ENCODE results near the gene DCUN1D2.
"Not testable (repeated sequence)": the region's sequence is repeated elsewhere in the genome, so short reads cannot be mapped to it uniquely, and the experiment has no call there.

DCUN1D2 gene

DNA sequence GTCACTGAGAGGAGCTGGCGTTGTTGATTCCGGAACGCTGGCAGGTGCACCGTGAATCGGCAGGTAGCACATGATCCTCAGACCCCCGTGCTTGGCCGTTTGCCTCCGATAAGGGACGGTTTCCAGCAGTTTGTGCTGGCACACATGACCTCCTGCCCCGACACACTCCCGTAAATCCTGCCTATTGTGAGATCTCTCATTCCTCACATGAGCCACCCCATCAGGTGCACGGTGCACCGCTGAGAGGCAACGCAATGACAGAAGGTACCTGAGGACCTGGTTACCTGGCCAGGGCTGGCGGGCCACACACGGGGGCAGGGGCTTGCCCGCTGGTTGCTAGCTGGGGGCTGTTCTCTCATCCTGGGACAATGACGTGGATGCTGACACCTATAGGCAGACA, 35.1 kb downstream of the DCUN1D2 start:
- H3K4me1 ChIP-seq (ENCODE audit: control insufficient read depth in 1 of 2, insufficient read depth in 1 of 2, low read depth in 1 of 2, low read length in 1 of 2): no peaks in the 10 kb centered on the region
- no peaks in the 10 kb centered on the region for H3K9me3 ChIP-seq
- H3K27me3 ChIP-seq: no peaks in the 10 kb centered on the region
- peaks cover 85% of the 10 kb centered on the region for H3K36me3 ChIP-seq
- TF ChIP-seq, protein P1, sequence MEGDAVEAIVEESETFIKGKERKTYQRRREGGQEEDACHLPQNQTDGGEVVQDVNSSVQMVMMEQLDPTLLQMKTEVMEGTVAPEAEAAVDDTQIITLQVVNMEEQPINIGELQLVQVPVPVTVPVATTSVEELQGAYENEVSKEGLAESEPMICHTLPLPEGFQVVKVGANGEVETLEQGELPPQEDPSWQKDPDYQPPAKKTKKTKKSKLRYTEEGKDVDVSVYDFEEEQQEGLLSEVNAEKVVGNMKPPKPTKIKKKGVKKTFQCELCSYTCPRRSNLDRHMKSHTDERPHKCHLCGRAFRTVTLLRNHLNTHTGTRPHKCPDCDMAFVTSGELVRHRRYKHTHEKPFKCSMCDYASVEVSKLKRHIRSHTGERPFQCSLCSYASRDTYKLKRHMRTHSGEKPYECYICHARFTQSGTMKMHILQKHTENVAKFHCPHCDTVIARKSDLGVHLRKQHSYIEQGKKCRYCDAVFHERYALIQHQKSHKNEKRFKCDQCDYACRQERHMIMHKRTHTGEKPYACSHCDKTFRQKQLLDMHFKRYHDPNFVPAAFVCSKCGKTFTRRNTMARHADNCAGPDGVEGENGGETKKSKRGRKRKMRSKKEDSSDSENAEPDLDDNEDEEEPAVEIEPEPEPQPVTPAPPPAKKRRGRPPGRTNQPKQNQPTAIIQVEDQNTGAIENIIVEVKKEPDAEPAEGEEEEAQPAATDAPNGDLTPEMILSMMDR (IDR thresholded peaks at IDR 0.05): no peak
- no peak overlapping the region for H3K27ac ChIP-seq
- H3K4me3 ChIP-seq (ENCODE audit: low read depth in 1 of 2, low read length in 1 of 2): no peak overlapping the region

DNA sequence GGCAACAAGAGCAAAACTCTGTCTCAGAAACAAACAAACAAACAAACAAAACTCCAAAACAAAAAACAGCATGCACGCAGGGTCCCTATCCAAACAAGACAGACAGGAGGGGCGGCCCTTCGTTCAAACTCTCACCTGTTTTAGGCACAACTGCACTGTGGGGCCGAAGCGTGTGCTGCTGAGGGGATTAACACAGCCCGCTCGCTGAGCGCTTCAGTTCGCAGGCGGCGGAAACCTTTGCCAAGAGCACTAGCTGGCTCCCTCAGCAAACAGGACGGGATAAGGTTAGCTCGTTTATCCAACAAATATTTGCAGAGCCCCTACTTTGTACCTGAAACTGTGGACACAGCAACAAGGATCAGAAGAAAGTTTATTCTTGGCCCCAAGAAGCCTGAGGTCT, 35.6 kb downstream of the DCUN1D2 start:
- TF ChIP-seq, protein P1 (IDR thresholded peaks at IDR 0.05): no peak
- no peak overlapping the region for H3K27ac ChIP-seq
- peaks cover 80% of the 10 kb centered on the region for H3K36me3 ChIP-seq
- H3K27me3 ChIP-seq: no peaks in the 10 kb centered on the region
- no peaks in the 10 kb centered on the region for H3K4me1 ChIP-seq (ENCODE audit: control insufficient read depth in 1 of 2, insufficient read depth in 1 of 2, low read depth in 1 of 2, low read length in 1 of 2)
- H3K4me3 ChIP-seq (ENCODE audit: low read depth in 1 of 2, low read length in 1 of 2): no peak overlapping the region
- H3K9me3 ChIP-seq: no peaks in the 10 kb centered on the region

DNA sequence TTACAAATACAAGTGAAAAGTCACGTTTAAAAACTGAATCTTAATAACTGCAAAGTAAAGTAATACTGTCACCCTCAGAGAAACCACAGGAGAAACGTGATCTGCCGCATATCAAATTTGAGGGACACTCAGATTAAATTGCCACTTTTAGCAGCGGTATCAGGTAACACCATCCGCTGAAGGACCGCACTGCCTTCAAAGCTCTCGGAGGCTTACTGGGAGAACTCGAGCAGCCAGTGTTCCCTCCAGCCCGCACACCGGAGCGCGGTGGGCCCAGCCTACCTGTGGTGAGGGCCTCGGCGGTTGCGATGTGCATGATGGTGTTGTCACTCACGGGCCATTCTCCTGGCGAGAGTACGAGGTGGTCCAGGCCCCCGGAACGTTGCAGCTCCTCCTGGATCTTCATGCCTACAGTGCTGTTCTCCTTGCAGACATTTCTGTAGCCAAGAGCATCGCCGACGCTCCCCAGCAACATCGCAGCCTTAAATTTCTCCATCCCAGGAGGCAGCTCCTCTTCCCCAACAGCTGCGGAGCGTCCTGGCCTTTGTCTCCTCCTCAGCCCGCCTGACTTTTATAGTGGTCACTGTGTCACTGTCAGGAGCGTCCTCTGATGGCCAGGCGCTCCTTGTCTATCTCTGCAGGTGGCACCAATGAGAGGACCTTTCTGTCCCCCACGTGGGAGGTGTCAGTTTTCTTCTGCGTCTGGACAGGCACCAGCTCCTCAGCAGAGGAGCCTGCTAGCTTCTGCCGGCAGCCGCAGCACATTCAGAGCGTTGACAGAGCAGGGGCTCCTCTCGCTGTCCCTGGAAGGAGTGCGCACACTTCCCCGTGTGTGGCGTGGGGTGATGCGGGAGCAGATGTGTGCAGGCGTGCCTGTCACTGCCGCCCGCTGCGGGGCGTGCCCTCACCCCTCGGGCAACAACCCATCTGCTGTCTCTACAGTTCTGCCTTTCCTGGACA, 37.3 kb downstream of the DCUN1D2 start, which contains the start of gene ADPRHL1:
Gene ADPRHL1 (minus strand): TSS at position 547 of the 960 bp plus-strand sequence. CDS start 51 bp downstream, at position 496.
- Histone ChIP-seq H3K36me3 (peaks cover 63% of the 10 kb centered on the region), H3K9me3 (no peaks in the 10 kb centered on the region), H3K27me3 (no peaks in the 10 kb centered on the region), H3K4me3 (ENCODE audit: low read depth in 1 of 2, low read length in 1 of 2) (no peak within 1 kb of the TSS), H3K4me1 (ENCODE audit: control insufficient read depth in 1 of 2, insufficient read depth in 1 of 2, low read depth in 1 of 2, low read length in 1 of 2) (no peaks in the 10 kb centered on the region), H3K27ac (no peak within 1 kb of the TSS)
- TF ChIP-seq, protein P1 (IDR thresholded peaks at IDR 0.05): no peak

DNA sequence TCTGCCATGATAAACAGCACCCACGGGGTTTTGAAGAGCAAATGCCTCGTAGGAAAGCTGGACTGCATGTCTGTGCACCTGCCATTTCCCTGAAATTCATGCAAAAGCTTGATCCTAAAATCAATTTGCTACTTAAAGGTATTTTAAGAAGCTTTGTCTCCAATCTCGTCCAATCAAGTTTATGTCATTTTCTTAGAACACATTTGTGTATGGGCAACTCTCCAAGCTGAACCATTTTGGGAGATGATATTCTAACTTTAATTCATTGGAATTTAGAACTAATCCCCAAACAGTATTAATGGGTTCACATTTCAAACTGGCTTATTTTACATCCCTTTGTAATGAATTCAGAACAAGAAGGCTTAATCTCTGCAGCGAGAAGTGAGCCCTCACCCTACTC, 38.0 kb downstream of the DCUN1D2 start:
- TF ChIP-seq, protein P1 (IDR thresholded peaks at IDR 0.05): no peak
- no peak overlapping the region for H3K4me3 ChIP-seq (ENCODE audit: low read depth in 1 of 2, low read length in 1 of 2)
- H3K27ac ChIP-seq: no peak overlapping the region
- no peaks in the 10 kb centered on the region for H3K9me3 ChIP-seq
- no peaks in the 10 kb centered on the region for H3K27me3 ChIP-seq
- H3K4me1 ChIP-seq (ENCODE audit: control insufficient read depth in 1 of 2, insufficient read depth in 1 of 2, low read depth in 1 of 2, low read length in 1 of 2): no peaks in the 10 kb centered on the region
- peaks cover 56% of the 10 kb centered on the region for H3K36me3 ChIP-seq

DNA sequence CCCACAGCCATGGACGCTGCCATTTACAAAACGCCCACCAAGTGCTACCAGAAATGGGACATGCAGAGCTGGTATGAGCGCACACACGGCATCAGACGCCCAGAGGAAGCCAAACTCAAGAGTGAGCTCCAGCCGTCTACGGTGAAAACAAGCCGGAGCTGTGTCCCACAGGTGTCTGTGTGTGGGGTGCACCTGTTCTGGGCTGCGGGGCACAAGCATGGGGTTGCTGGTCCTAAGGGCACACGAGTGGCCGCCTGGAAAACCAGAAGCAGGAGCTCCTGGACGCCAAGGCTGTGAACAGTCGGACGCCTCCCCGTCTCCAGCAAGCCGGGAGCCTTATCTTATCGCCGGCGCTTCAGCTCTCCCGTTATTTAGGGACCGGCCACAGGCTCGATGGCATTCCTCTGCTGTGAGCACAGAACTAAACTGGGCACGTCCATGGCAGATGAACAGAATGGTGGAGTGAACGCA, 38.5 kb downstream of the DCUN1D2 start:
- no peaks in the 10 kb centered on the region for H3K9me3 ChIP-seq
- H3K27ac ChIP-seq: no peak overlapping the region
- TF ChIP-seq, protein P1 (IDR thresholded peaks at IDR 0.05): no peak
- no peak overlapping the region for H3K4me3 ChIP-seq (ENCODE audit: low read depth in 1 of 2, low read length in 1 of 2)
- no peaks in the 10 kb centered on the region for H3K27me3 ChIP-seq
- H3K4me1 ChIP-seq (ENCODE audit: control insufficient read depth in 1 of 2, insufficient read depth in 1 of 2, low read depth in 1 of 2, low read length in 1 of 2): no peaks in the 10 kb centered on the region
- peaks cover 51% of the 10 kb centered on the region for H3K36me3 ChIP-seq

DNA sequence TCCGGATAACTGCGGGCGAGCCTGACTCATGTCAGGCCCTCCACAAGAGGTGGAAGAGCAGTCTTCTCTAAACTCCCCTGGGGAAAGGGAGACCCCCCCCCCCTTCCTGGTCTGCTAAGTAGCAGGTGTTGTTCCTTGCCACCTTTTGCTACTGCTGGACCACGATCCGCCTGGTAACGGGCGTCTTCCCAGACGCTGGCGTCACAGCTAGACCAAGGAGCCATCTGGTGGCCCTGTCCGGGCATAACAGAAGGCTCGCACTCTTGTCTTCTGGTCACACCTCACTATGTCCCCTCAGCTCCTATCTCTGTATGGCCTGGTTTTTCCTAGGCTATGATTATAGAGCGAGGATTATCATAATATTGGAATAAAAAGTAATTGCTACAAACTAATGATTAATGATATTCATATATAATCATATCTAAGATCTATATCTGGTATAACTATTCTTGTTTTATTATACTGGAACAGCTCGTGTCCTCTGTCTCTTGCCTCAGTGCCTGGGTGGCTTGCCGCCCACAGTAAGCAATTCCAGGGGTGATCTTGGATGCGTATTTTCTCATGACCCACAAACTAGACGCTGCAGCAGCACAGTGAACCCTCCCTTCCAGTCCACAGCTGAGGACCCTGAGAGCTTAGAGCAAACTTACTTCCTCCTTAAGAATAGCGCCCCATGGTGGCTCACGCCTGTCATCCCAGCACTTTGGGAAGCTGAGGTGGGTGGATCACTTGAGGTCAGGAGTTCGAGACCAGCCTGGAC, 39.5 kb downstream of the DCUN1D2 start:
- not testable (repeated sequence) for H3K4me1 ChIP-seq (ENCODE audit: control insufficient read depth in 1 of 2, insufficient read depth in 1 of 2, low read depth in 1 of 2, low read length in 1 of 2); H3K27me3 ChIP-seq; H3K4me3 ChIP-seq (ENCODE audit: low read depth in 1 of 2, low read length in 1 of 2); H3K27ac ChIP-seq; H3K9me3 ChIP-seq
- peaks cover 41% of the 10 kb centered on the region for H3K36me3 ChIP-seq

DNA sequence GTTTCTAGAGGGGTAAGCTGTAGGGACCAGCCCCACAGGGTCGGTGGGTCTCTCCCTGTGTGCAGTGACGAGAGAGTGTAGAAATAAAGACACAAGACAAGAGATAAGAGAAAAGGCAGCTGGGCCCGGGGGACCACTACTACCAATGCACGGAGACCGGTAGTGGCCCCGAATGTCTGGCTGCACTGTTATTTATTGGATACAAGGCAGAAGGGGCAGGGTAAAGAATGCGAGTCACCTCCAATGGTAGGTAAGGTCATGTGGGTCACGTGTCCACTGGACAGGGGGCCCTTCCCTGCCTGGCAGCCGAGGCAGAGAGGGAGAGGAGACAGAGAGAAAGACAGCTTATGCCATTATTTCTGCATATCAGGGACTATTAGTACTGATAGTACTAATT, 40.2 kb downstream of the DCUN1D2 start:
- not testable (repeated sequence) for H3K27ac ChIP-seq; H3K27me3 ChIP-seq; H3K9me3 ChIP-seq; H3K4me3 ChIP-seq (ENCODE audit: low read depth in 1 of 2, low read length in 1 of 2); H3K4me1 ChIP-seq (ENCODE audit: control insufficient read depth in 1 of 2, insufficient read depth in 1 of 2, low read depth in 1 of 2, low read length in 1 of 2)
- peaks cover 34% of the 10 kb centered on the region for H3K36me3 ChIP-seq
